Neural cell (in vitro differentiated cells): ENCODE measurements around the gene GORASP2. TPM values are rescaled to one million over a fixed set of nuclear protein-coding genes. Genes with fewer than 3 reads are reported as not detected.

ENCODE experiments used
- H2AFZ ChIP-seq: fragments of 200-600, 300-800 bp; sonication (generic), shearing (Covaris generic); 2 replicates; pipeline ENCODE4 v1.6.0; 2014; ENCODE audit warnings: low read depth, mild to moderate bottlenecking, antibody characterized with exemption, low read length, moderate library complexity
- H3F3A ChIP-seq: fragments of 200-600 bp; shearing (Covaris generic); 2 replicates; pipeline ENCODE4 v1.6.1; 2016; ENCODE audit warnings: mild to moderate bottlenecking, moderate library complexity, mixed read lengths, antibody characterized with exemption, low read length; ENCODE audit not compliant: insufficient read depth, poor library complexity, severe bottlenecking
- H3K27ac ChIP-seq: fragments of 200-600, 300-800 bp; sonication (generic), shearing (Covaris generic); 2 replicates; pipeline ENCODE4 v1.5.1; 2014; ENCODE audit warnings: mild to moderate bottlenecking, low read length, moderate library complexity
- H3K27me3 ChIP-seq: fragments of 300-800, 200-600 bp; sonication (generic), shearing (Covaris generic); 2 replicates; pipeline ENCODE4 v1.6.0; 2014; ENCODE audit warnings: mild to moderate bottlenecking, low read depth, low read length, moderate library complexity; ENCODE audit not compliant: insufficient read depth
- H3K36me3 ChIP-seq: fragments of 300-800, 200-600 bp; sonication (generic), shearing (Covaris generic); 2 replicates; pipeline ENCODE4 v1.5.1; 2014; ENCODE audit warnings: mild to moderate bottlenecking, antibody characterized with exemption, low read length, moderate library complexity; ENCODE audit not compliant: insufficient read depth
- H3K4me2 ChIP-seq: fragments of 300-800, 200-600 bp; sonication (generic), shearing (Covaris generic); 2 replicates; pipeline ENCODE4 v1.6.0; 2014; ENCODE audit warnings: mild to moderate bottlenecking, low read length
- H3K4me3 ChIP-seq: fragments of 300-800, 200-600 bp; sonication (generic), shearing (Covaris generic); 2 replicates; pipeline ENCODE4 v1.5.1; 2014; ENCODE audit warnings: mild to moderate bottlenecking, low read length, moderate library complexity
- H3K79me2 ChIP-seq: fragments of 200-600 bp; shearing (Covaris generic); replicated peaks from 2 replicates; pipeline ENCODE4 v1.6.0; 2014; ENCODE audit warnings: mild to moderate bottlenecking, low read length, moderate library complexity; ENCODE audit not compliant: insufficient read depth
- H3K9ac ChIP-seq: fragments of 300-800, 200-600 bp; sonication (generic), shearing (Covaris generic); 2 replicates; pipeline ENCODE4 v1.6.1; 2016; ENCODE audit warnings: mild to moderate bottlenecking, low read length, mixed read lengths
- H3K9me2 ChIP-seq: fragments of 200-600 bp; shearing (Covaris generic); 2 replicates; pipeline ENCODE4 v1.6.1; 2016; ENCODE audit warnings: mild to moderate bottlenecking, low read length, mixed read lengths; ENCODE audit not compliant: insufficient read depth
- H3K9me3 ChIP-seq: fragments of 200-600, 300-800 bp; sonication (generic), shearing (Covaris generic); 2 replicates; pipeline ENCODE4 v1.6.1; 2016; ENCODE audit warnings: mild to moderate bottlenecking, mixed run types, low read length, moderate library complexity, mixed read lengths
- H4K20me1 ChIP-seq: fragments of 200-600 bp; shearing (Covaris generic); 2 replicates; pipeline ENCODE4 v1.6.1; 2016; ENCODE audit warnings: mild to moderate bottlenecking, mixed run types; ENCODE audit not compliant: insufficient read depth
- CTCF ChIP-seq: fragments of 450-650 bp; IDR thresholded peaks from 2 replicates; pipeline ENCODE4 v1.5.1; 2014; ENCODE audit warnings: antibody characterized with exemption, mild to moderate bottlenecking, moderate library complexity; ENCODE audit not compliant: poor library complexity, severe bottlenecking
- EP300 ChIP-seq: fragments of 450-650 bp; conservative IDR thresholded peaks from 2 replicates; pipeline ENCODE4 v1.6.1; 2014; ENCODE audit warnings: antibody characterized with exemption, mild to moderate bottlenecking, moderate library complexity; ENCODE audit not compliant: poor library complexity, severe bottlenecking
- EZH2 ChIP-seq: fragments of 200-600, 300-800 bp; shearing (Covaris generic), sonication (generic); IDR thresholded peaks from 2 replicates; pipeline ENCODE4 v1.6.1; 2014; ENCODE audit warnings: antibody characterized with exemption, low read length, borderline replicate concordance, mild to moderate bottlenecking; ENCODE audit not compliant: insufficient read depth, poor library complexity, severe bottlenecking
- MXI1 ChIP-seq: fragments of 450-650 bp; conservative IDR thresholded peaks from 2 replicates; pipeline ENCODE4 v1.6.1; 2014; ENCODE audit warnings: antibody characterized with exemption, mild to moderate bottlenecking; ENCODE audit not compliant: poor library complexity, severe bottlenecking
- POLR2AphosphoS5 ChIP-seq: IDR thresholded peaks from 2 replicates; pipeline ENCODE4 v1.6.1; 2012
- RAD21 ChIP-seq: fragments of 450-650 bp; conservative IDR thresholded peaks from 2 replicates; pipeline ENCODE4 v1.6.1; 2014; ENCODE audit warnings: antibody characterized with exemption, mild to moderate bottlenecking, moderate library complexity
- REST ChIP-seq: IDR thresholded peaks from 2 replicates; pipeline ENCODE4 v1.6.1; 2012; ENCODE audit warnings: borderline replicate concordance
- SMC3 ChIP-seq: fragments of 450-650 bp; conservative IDR thresholded peaks from 2 replicates; pipeline ENCODE4 v1.6.1; 2014; ENCODE audit warnings: antibody characterized with exemption, mild to moderate bottlenecking, moderate library complexity; ENCODE audit not compliant: poor library complexity
- TAF1 ChIP-seq: IDR thresholded peaks from 2 replicates; pipeline ENCODE4 v1.6.1; 2012; ENCODE audit warnings: low read depth
- polyA plus RNA-seq: library from polyadenylated mRNA; depleted of rRNA; stranded (reverse); fragments of >200 nt; gene quantifications from 2 replicates; pipeline ENCODE4 v1.2.3, GENCODE V29; 2014

The GORASP2 gene
- polyA plus RNA-seq, 1 donor from 2014 or later, result 20.4 TPM

DNA sequence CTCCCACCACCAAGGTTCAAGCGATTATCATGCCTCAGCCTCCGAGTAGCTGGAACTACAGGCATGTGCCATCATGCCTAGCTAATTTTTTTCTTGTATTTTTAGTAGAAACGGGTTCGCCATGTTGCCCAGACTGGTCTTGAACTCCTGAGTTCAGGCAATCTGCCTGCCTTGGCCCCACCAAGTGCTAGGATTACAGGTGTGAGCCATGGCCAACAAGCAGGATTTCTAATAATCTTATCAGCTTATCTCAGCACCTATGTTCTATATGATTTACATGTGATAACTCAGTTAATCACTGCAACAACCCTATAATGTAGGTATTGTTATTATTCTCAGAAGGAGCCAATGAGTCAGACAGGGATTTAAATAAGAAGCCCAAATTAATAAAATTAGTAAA, 80.3 kb downstream of the GORASP2 start:
- H3K79me2 ChIP-seq, result no peaks in the 10 kb centered on the region
- H3K9ac ChIP-seq, result no peak overlapping the region
- H3K4me2 ChIP-seq, result no peak overlapping the region
- H3K27ac ChIP-seq, result no peak overlapping the region
- no peaks in the 10 kb centered on the region for H3K9me3 ChIP-seq
- H2AFZ ChIP-seq, result no peak overlapping the region
- TF ChIP-seq CTCF, result no peak
- no peak for TF ChIP-seq SMC3
- no peak for TF ChIP-seq EZH2
- TF ChIP-seq TAF1, result no peak
- TF ChIP-seq POLR2AphosphoS5, result no peak
- no peak for TF ChIP-seq MXI1
- TF ChIP-seq RAD21, result no peak
- no peak for TF ChIP-seq EP300
- no peak for TF ChIP-seq REST
- H3K27me3 ChIP-seq, result no peaks in the 10 kb centered on the region
- no peak overlapping the region for H3K4me3 ChIP-seq
- no peaks in the 10 kb centered on the region for H3K36me3 ChIP-seq
- no peaks in the 10 kb centered on the region for H4K20me1 ChIP-seq
- H3F3A ChIP-seq, result no peaks in the 10 kb centered on the region
- H3K9me2 ChIP-seq, result no peaks in the 10 kb centered on the region

DNA sequence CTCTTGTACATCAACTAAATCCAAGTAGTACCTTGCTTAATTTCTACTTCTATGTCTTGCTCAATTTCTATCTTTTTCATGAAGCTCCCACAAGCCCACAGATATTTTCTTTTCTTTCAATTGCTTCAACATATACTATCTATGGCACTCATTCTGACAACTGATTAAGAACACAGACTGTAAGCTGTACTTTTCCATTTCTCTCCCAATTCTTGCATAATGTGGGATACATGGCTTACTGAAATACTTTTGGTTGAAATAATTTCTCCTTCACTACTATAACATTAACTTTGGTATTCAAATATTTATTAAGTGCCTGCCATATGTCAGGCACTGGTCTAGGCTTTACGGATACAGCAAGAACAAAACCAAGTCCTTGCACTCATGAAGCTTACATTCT, 84.8 kb downstream of the GORASP2 start:
- Histone ChIP-seq H3K27me3 (no peaks in the 10 kb centered on the region), H3K4me3 (no peak overlapping the region), H3K79me2 (no peaks in the 10 kb centered on the region), H3K36me3 (no peaks in the 10 kb centered on the region), H2AFZ (no peak overlapping the region), H3K27ac (no peak overlapping the region), H3K9me2 (no peaks in the 10 kb centered on the region), H3K4me2 (no peak overlapping the region), H3F3A (no peaks in the 10 kb centered on the region), H3K9ac (no peak overlapping the region), H4K20me1 (no peaks in the 10 kb centered on the region), H3K9me3 (no peaks in the 10 kb centered on the region)
- TF ChIP-seq EP300 (no peak), EZH2 (no peak), CTCF (no peak), MXI1 (no peak), RAD21 (no peak), TAF1 (no peak), POLR2AphosphoS5 (no peak), REST (no peak), SMC3 (no peak)
